Measurements from ENCODE around the gene USP19. TPM values are rescaled to one million over a fixed set of nuclear protein-coding genes. Genes with fewer than 3 reads are reported as not detected.

The USP19 gene
- total RNA-seq, 4 donors from 2014 or later: 21.5 to 66.6 (median 43.6) TPM

DNA sequence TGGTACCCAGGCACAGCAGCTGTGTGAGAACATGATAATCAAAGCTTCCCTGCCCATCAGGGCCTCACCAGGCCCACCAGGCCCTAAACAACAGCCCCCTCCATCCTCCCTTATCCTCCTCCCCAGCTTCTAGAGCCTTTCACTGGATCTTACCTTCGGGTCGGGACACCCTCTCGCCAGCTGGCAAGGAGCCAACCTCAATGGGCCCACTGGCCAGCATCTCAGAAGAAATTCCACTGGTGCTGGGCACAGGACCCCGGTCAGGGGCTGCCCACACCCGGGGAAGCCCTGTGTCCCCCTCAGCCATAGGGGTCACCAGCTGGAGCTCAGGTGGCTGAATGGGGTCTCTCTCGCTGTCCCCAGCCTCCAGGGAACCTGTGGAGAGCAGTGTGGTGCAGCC lies 9.3 kb downstream of the USP19 start:
- DNase-seq: no peak

DNA sequence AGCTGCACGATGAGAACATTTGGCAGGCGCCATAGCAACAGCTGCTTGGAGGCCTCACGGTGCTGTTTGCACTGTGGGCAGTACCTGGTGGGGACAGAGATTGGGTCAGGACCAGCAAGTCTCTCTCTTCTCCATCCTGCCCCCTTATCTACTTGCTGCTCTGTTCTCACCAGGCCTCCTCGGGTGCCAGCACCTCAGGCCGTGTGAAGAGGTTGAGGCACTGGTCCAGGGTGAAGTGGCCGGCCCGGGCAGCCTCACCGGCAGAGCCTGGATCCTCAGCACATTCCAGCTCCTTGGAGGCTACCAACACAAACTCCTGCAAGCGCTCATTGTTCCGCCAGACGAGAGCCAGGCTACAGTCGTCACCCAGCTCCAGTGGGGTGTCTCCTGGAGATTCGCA lies 9.8 kb downstream of the USP19 start:
- no peaks in the 10 kb centered on the region for H3K4me1 ChIP-seq
- H3K27ac ChIP-seq: no peak overlapping the region
- no peak for DNase-seq
- H3K9me3 ChIP-seq: no peaks in the 10 kb centered on the region
- H3K27me3 ChIP-seq: no peaks in the 10 kb centered on the region
- no peaks in the 10 kb centered on the region for H3K36me3 ChIP-seq
- no peak overlapping the region for H3K4me3 ChIP-seq
- TF ChIP-seq POLR2A (IDR thresholded peaks at IDR 0.05): no peak
- TF ChIP-seq, protein P1, sequence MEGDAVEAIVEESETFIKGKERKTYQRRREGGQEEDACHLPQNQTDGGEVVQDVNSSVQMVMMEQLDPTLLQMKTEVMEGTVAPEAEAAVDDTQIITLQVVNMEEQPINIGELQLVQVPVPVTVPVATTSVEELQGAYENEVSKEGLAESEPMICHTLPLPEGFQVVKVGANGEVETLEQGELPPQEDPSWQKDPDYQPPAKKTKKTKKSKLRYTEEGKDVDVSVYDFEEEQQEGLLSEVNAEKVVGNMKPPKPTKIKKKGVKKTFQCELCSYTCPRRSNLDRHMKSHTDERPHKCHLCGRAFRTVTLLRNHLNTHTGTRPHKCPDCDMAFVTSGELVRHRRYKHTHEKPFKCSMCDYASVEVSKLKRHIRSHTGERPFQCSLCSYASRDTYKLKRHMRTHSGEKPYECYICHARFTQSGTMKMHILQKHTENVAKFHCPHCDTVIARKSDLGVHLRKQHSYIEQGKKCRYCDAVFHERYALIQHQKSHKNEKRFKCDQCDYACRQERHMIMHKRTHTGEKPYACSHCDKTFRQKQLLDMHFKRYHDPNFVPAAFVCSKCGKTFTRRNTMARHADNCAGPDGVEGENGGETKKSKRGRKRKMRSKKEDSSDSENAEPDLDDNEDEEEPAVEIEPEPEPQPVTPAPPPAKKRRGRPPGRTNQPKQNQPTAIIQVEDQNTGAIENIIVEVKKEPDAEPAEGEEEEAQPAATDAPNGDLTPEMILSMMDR (IDR thresholded peaks at IDR 0.05): no peak
- intact Hi-C loops (cut with DNase I; ENCODE audit: low total_unique reads): no loop called here

More for the DNA sequence above, 9.3 kb downstream of the USP19 start:
- Histone ChIP-seq H3K4me1 (no peaks in the 10 kb centered on the region), H3K27ac (no peak overlapping the region), H3K36me3 (no peaks in the 10 kb centered on the region), H3K4me3 (no peak overlapping the region), H3K9me3 (no peaks in the 10 kb centered on the region), H3K27me3 (no peaks in the 10 kb centered on the region)
- no peak for TF ChIP-seq POLR2A (IDR thresholded peaks at IDR 0.05)
- TF ChIP-seq, protein P1 (IDR thresholded peaks at IDR 0.05): no peak
- intact Hi-C loops (cut with DNase I; ENCODE audit: low total_unique reads): no loop called here

DNA sequence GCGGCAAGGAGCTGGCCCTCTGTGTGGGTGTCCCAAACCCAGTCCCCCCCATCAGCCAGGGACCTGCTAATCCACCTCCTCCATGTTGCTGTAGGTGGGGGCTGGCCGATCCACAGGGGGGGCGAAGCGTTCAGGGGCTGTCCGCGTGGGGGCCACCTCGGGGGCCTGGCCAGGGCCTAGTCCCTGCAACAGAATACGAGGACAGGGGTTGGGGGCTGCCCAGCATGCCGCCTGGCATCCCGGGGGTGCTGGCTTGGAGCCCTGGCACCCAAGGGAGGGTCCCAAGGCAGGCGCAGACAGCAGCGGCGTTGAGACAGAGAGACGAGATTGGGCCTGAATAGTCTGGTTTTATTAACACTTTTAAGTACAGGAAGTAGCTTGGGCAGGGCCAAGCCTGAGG lies 12.3 kb downstream of the USP19 start:
- no peak overlapping the region for H3K4me3 ChIP-seq
- intact Hi-C loops (cut with DNase I; ENCODE audit: low total_unique reads): no loop called here
- no peak for DNase-seq
- H3K27me3 ChIP-seq: no peaks in the 10 kb centered on the region
- TF ChIP-seq, protein P1 (IDR thresholded peaks at IDR 0.05): no peak
- H3K27ac ChIP-seq: no peak overlapping the region
- H3K36me3 ChIP-seq: no peaks in the 10 kb centered on the region
- H3K4me1 ChIP-seq: peaks cover 0 to 5% of the 10 kb centered on the region in 2 donors
- no peaks in the 10 kb centered on the region for H3K9me3 ChIP-seq

DNA sequence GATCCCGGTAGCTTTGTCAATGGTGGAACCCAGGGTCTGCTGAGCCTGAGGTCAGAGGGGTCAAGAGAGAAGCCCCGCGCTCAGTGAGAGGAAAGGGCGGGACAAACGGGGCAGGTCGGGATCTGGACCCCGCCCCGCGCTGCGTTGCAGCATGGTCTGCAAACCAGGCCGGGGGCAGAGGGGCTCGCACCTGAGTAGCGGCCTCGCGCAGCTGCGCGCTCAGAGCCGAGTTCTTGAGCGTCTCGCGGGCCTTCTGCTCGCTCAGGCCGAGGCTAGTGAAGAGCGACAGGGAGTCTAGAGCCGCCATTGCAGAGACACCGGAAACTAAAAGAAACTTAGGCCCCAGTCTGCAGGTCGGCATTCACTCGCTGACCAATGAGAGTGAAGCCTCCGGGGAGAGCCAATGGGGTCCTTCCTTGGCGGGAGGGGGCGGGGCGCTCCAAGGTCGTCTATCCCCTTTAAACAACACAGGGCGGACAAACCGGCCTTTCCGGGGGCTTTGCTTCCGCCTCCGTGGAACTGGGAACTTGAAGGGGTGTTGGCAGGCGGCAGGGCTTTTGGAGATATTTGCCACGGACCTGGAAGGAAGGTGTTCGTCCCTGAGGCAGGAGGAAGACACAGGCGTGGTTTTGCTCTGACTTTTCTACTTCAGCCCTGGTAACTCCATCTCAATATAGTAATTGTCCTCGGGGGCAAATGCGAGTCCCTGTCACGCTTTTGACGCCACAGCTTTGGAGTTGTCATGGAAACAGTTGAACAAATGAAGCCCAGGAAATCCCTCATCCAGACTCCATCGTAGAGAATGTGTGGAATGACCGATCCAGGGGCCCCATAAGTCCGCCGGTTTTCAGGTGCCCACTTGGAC lies 16.0 kb downstream of the USP19 start, which contains the start of gene QARS1:
Gene QARS1, minus strand, starts transcription at position 331 of the 865 bp plus-strand sequence. Its CDS starts 24 bp downstream, at position 307.
- Histone ChIP-seq H3K4me3 (peak within 1 kb of the TSS; percentile 76 to 84), H3K36me3 (no peaks in the 10 kb centered on the region)
- peak in 1 of 2 donors; percentile 50 for TF ChIP-seq POLR2A (IDR thresholded peaks at IDR 0.05)
- TF ChIP-seq, protein P1 (IDR thresholded peaks at IDR 0.05): peak in 1 of 4 experiments; percentile 20

DNA sequence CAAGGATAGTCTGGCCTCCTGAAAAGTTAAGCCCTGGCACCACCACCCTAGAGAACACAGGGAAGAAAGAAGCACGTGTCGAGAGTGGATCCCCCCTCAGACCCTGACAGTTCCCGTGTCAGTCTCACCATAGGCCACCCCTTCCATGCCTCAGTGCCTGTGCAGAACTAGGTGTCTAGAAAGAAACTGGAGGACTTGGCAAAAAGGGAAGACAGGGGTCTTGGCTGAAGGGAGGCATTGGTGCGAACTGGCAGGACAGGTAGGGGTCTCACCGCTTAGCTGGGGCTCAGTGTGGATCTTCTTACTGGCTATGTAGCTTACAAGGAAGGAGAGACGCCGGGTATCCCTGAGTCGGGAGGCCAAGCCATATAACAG lies 16.6 kb downstream of the USP19 start:
- Histone ChIP-seq H3K27me3 (no peaks in the 10 kb centered on the region), H3K9me3 (no peaks in the 10 kb centered on the region), H3K27ac (peak overlapping the region; percentile 65 to 79), H3K4me1 (peaks cover 0 to 5% of the 10 kb centered on the region in 2 donors), H3K4me3 (peak overlapping the region; percentile 76 to 84), H3K36me3 (no peaks in the 10 kb centered on the region)
- intact Hi-C loops (cut with DNase I; ENCODE audit: low total_unique reads): no loop called here
- no peak for TF ChIP-seq POLR2A (IDR thresholded peaks at IDR 0.05)
- TF ChIP-seq, protein P1 (IDR thresholded peaks at IDR 0.05): no peak
- DNase-seq: no peak

More for the DNA sequence above, 16.0 kb downstream of the USP19 start, which contains the start of gene QARS1:
- intact Hi-C loops (cut with DNase I; ENCODE audit: low total_unique reads): no loop called here
- Histone ChIP-seq H3K4me1 (peaks cover 0 to 5% of the 10 kb centered on the region in 2 donors), H3K27ac (peak within 1 kb of the TSS; percentile 65 to 79), H3K9me3 (no peaks in the 10 kb centered on the region), H3K27me3 (no peaks in the 10 kb centered on the region)
- DNase-seq: peak; percentile 93 to 94

Measured in uterus (tissue), 4 donors.